Fibroblast of skin of right quadriceps (primary cell): ENCODE results near the gene ALPK3.

Experiments
- DNase-seq: peaks from one replicate; pipeline ENCODE4 v3.0.0-alpha.2; 2013

ALPK3 gene

DNA sequence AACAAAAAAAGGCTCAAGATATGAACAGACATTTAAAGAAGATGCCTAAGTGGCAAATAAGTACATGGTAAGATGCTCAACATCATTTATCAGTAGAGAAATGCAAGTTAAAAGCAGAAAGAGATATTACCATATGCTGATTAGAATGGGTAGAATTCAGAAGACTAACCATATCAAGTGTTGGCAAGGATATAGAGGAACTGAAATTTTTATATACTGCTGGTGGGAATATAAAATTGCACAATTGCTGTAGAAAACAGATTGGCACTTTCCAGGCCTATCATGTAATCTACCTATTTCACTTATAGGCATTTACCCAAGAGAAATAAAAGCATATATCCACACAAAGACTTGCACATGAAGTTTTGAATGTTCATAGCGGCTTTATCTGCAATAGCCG is 84.4 kb downstream of the ALPK3 start:
- no peak for DNase-seq

DNA sequence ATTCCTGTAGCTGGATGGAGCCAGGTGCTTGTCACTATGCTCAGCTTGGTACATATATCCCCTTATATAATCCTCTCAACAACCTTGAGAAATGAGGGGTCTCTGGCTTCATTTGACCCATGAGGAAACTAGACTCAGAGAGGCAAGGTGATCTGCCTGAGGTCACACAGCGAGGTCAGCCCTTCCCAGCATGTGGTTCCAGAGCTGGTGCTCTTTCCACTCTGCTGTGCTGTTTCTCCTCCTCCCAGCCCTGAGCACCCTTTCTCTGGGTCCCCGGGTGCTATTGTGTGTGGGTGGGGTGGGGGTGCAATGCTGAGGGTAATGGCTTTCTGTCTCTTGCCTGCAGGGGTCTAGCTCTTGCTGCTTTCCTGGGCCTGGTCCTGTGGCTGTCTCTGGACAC is 86.6 kb downstream of the ALPK3 start:
- DNase-seq: no peak

DNA sequence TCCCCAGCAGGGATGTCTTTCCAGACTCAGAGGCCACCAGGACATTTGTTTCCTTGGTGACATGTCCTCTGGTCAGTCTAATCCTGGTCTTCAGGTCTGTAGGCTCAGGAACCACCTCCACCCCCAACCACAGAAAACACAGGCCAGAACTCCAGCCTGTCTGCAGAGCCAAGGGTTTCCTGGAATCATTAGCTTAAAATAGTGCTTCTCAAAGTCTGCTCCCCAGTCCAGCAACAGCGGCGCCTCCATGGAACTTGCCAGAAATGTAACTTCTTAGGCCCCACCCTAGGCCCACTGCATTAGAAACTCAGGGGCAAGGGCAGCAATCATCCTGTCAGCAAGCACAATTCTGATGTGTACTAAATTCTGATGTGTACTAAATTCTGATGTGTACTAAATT is 87.3 kb downstream of the ALPK3 start:
- DNase-seq: no peak

DNA sequence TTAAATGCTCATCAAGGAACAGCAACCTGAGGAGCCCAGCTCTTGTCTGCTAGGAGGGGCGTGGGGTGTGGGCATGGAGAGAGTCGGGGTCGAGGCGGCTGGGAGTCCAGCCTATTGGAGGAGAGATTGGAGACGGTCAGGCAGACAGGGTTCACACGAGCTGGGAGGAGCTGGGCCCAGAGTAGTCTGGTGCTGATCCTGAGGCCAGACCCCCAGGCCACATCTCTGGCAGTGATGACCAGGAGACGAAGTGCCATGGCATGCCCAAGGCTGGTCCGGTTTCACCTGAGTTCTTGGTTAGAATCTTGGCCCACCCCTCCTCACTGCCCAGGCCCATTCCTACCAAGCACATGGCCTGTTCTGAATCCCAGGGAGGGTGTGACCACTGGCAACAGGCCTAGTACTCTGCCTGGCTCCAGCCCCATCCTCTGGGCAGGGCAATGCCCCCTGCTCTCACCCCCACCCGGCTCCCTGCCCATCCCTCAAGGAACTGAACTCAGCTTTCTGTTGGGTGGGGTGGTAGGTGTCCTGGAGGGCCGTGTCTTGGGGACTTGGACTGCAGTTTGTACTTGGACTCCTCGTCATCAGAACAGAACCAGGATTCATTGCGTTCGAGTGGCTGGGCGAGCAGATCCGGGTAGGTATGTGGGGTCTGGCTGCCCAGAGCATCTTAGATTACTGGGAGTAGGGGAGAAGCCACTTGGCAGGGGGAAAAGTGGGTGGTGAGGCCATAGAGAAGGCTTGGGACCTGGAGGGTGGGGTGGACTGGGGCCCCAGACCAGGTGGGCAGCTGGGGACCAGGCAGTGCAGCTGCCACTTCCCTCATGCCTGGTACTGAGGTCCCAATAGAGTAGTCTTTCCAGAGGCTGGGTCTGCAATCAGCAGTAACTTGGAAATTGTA is 88.1 kb downstream of the ALPK3 start:
- DNase-seq: no peak

DNA sequence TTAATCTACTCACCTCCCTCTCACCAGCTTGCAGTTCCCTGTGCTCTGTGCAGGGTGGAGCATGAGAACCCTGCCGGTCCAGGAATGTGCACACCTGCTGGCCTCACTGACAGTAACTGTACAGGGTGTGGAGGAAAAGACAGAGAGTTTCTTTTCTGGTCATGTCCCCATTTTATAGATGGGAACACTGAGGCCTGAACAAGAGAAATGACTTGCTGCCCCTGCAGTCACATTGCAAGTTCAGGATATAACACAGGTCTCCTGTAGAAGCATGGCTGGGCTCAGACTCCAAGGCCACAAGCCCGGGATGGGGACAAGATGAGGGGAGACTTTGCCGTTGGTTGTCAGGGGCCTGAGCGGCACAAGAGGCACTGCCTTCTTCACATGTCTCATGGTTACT is 90.6 kb downstream of the ALPK3 start:
- no peak for DNase-seq

DNA sequence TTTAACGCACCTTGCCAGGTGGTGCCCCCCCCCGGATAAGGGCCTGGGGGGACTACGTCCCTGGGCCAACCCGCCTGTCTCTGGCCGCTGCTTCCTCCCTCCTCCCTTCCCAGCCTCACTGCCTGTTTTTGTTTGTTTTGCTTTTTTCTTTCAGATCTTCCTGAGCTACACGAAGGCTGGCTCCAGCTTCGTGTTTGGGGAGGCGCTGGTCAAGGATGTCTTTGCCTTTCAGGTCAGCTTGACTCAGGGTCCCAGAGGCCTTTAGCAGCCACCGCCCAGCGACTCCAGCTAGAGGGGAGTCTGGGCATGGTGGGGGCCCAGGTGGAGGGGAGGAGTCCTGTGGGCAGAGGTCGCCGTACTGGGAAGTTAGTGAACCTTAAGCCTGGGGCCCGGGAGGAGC is 91.4 kb downstream of the ALPK3 start:
- no peak for DNase-seq

DNA sequence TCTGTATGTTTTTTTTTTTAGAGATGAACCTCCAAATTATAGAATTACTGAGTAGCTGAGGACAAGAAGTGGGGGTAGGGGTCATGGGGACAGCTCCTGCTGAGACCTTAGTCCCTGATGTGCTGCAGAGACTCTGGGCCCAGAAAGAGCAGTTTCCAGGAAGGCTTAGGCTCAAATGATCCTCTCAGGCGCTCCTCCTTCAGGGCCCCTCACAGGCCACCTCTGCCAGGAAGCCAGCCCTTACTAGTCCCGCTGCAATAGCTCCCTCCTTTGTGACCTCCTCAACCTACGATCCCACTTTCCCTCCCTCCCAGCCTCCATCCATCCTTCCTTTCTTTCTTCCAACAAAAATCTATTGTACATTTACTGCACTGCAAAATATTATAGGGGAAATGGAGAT is 91.9 kb downstream of the ALPK3 start:
- DNase-seq: no peak

DNA sequence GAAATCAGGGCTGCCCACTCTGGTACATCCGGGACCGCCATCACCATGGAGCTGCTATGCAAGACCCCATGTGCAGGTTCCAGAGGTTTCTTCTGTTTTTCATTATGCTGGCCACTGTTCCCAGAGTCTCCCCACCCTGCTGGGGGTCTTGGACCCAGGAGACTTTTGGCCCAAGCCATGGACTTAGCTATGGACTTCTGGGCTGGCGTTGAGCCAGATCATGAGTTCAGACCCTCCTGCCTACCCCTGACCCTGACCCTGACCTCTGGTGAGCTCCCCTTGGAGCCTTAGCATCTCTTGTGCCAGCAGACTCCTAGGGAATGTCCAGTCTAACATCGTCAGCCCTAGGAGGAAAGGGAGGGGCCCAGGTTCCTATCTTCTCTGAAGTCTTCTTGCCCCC is 92.6 kb downstream of the ALPK3 start:
- no peak for DNase-seq

DNA sequence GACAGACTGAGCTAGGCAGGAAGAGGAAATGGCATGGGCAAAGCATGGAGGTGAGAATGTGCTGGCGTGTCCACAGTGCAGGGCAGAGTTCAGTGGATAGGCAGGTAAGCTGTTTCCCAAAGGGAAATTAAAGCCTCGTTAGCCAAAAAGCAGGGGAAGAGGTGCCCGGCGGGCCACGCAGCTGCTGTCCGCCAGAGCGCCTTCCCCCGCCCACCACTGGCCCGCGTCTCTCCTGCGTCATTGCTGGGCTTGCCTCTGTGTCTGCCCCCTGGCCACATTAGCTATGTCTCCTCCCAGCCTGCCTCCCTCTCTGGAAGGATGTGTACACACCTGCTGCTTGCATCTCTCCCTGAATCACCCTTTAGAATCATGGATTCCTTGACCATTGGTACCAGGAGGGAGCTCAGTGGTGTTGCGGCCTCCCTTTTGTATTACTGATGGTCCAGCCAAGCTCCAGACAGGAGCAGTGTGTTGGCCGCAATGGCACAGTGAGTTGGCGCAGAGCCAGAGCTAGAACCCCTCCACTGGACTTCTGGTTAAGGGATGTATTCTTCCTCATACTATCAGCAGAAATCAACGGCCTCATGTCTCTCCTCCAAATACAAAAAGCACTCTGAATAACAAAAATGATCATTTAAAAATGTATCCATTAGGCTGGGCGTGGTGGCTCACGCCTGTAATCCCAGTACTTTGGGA is 93.9 kb downstream of the ALPK3 start:
- DNase-seq: no peak

DNA sequence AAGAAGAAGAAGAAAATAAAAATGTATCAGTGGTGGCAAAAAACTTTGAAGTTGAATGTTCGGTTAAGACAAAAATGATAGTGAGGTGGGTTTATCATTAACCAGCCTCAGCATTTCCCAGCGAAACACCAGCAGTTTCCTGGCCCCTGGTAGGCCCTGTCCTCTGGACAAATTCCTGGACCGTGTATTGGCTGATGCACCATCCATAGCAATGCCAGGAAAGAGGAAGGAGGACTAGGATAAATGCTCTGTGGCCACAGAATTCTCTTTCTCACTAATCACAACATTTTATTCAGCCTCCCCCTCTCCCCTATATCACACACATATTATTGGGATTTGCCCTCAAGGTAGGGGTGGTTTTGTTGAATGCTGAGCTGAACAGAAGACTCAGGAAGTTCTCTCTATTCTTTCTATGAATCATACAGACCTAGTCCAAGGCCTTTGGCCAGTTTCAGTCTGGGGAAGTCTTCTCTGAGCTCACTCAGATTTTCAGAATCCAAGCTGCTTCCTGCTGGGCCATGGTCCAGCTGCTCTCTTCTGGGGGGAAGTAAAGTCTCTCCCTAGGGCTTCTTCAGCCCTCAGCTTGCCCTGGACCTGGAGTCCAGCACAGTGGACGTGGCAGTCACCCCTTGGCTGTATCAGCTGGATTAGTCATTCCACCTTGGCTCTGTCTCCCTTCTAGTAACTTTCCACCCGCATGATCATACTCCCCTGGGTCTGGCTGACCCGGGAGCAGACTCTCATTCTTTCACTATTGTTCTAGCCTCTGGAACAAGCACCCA is 94.9 kb downstream of the ALPK3 start:
- peak; percentile 91 for DNase-seq

DNA sequence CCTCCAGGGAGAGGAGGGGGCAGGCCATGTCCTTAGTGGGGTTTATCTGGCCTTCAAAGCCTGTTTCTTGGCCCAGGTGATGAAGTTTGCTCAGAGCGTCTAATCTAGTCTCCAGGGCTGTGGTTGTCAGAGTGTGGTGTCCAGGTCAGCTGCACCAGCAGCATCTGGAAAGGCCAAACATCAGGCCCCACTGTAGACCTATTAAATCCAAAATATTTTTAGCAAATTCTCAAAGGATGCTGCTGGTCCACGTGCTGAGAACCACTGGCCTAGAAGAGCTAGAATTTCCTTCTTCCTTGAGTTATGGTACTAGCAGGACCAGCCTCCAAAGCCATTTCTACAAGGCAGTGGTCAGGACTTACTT is 96.2 kb downstream of the ALPK3 start:
- DNase-seq: no peak

DNA sequence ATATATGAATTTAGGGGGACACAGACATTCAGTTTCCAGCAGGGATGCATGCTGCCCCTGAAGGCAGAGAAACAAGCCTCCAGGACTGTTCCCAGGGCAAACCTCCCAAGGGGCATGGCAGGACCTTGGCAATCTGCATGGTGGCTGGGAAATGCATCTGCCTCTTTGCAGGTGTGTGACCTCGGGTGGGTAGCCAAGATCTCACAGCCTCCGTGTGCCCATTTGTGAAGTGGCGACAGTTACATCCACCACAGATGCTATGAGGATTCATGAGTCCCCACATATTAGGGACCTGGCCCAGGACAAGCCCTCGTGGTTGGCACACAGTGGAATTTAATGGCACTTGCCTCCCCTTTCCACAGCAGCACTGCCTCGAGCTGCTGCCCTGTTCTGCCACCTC is 97.2 kb downstream of the ALPK3 start:
- DNase-seq: no peak

DNA sequence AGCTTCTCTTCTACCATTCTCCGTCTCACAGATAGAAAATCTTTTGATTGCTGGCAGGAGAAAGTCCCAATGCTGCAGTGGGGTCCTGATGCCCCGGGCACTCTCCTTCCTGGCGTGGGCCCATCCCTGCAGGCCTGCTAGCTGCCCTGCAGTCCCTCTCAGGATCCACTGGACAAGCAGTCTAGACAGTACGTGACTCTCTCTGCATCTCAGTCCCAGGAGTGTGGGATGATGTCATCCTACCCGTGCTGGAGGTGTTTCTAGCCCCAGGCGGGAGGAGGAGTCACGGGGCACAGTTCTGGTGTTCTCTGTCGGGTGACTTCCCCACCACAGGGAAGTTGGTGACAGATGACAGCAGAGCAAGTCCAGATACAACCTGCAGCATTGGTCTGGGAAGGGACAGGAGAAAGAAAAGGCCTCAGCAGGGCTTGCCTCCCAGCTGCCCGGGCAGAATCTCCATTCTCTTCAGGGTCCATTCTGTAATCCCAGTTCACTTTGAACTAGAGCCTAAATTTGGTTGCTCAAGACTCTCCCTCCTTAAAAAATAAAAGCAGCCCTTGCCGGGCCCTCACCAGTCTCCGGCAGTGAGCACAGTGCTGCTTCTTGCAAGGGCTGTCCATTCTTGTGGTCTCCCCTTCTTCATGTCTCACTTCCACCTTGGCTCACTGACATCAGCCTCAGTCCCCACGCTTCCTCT is 97.9 kb downstream of the ALPK3 start:
- peak; percentile 77 for DNase-seq

DNA sequence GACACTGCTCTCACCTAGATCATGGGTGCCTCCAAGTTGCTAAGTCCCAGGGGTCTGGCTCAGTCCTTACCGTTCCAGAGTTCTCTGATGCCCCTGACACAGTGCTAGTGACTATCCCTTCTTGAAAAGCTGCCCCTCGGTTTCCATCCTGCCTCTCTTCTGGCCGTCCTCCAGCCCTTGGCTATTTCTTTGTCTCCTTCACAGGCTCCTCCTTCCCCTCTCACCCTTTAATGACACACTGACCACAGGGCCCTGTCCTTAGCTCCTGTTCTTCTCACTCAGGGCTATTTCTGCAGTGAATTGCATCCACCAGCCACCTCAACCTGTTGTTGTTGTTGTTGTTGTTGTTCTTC is 98.4 kb downstream of the ALPK3 start:
- DNase-seq: no peak

DNA sequence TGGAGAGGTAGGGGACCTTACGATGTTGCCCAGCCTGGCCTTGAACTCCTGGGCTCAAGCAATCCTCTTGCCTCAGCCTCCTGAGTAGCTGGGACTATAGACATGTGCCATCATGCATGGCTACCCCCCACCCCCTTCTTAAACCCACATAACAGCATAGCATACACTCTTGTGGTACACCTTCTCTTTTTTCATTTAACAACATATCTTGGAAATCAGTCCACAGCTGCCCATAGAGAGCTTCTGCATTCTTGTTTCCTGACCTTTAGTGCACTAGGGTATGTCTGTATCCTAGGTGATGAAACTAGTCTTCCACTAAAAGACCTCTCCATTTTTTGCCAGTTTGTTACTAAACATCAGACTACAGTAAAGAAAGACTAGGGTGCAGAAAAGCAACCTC is 100.3 kb downstream of the ALPK3 start:
- DNase-seq: no peak

DNA sequence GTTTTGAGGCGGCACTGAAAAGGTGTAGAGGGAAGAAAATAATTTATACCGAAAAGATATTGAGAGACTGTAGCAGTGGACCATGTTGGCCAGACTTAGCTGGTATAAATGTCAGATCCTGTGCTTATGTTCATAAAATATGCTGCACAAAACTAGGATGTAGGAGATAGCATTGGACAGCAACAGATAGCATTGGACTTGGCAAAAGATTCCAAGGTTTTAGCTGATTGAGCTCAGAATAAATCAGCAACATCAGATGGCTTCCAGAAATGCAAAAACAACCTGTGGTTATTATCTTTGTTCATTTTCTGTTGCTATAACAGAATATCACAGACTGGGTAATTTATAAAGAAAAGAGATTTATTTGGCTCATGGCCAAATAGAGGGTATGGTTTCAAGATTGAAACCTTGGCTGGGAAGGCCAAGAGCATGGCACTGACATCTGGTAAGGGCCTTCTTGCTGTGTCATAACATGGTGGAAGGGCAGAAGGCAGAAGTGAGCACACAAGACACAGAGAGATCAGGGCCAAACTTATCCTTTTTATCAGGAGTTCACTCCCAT is 102.0 kb downstream of the ALPK3 start:
- DNase-seq: no peak

DNA sequence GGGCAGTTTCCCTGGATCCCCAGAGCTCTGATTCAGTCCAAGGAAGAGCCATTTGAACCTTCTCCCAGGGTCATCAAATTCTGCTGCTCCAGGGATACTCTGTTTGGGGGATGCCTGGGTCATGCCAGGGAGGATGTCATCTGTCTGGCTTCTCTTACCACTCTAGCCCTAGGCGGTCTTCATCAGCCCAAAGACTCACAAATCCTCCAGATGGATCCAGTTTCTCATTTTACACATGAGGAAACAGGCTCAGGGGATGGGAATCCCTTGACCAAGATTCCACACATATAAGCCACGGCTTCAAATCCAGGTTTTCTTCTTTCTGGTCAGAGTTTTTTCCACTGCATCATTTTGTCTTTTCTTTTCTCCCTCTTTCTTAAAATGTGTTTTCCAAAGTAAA is 104.0 kb downstream of the ALPK3 start:
- DNase-seq: no peak

DNA sequence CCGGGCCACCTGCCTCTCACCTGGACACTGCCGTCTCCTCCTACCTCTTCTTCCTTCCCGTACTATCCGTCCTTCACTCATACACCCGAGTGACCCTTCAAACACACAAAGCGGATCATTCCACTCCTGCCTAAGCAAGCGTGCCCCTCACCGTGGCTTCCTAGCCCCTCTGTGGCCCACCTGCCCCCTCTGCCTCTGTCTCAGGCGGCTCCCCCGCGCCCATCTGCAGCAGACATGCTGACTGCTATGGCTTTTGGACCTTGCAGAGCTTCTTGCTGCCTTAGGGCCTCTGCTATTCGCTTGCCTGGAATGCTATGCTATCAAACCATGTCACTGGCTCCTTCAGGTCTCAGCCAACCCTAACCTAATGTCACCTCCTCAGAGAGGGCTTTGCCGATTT is 105.4 kb downstream of the ALPK3 start:
- DNase-seq: no peak
